CD4-positive, alpha-beta T cell treated with Interleukin-6 for 4 hours (primary cell): Measurements from ENCODE around the gene C19orf33.
"Not testable (repeated sequence)": the region's sequence is repeated elsewhere in the genome, so short reads cannot be mapped to it uniquely, and the experiment has no call there.

Experiments
- DNase-seq: peaks from one replicate; pipeline ENCODE4 v3.0.0-alpha.2; 2020; ENCODE audit warnings: mixed read lengths

The C19orf33 gene

DNA sequence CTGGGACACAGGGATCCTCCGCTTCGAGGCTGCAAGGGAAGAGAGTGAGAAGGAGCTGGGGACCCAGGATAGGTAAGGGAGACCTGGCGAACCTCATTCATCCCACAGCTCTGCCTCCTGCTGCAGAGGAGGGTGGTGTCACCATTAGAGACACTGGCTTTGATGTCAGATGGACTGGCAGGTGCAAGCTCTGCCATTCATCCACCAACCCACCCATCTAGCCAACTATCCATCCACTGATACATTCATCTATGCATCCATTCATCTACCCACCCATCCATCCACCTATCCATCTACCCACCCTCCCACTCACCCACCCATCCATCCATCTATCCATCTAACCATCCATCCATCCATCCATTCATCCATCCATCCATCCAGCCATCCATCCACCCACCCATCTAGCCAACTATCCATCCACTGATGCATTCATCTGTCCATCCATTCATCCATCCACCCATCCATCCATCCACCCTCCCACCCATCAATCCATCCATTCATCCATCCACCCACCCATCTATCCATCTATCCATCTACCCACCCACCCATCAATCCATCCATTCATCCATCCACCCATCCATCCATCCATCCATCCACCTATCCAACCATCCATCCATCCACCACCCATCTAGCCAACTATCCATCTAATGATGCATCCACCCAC lies 5.7 kb downstream of the C19orf33 start:
- no peak for DNase-seq

DNA sequence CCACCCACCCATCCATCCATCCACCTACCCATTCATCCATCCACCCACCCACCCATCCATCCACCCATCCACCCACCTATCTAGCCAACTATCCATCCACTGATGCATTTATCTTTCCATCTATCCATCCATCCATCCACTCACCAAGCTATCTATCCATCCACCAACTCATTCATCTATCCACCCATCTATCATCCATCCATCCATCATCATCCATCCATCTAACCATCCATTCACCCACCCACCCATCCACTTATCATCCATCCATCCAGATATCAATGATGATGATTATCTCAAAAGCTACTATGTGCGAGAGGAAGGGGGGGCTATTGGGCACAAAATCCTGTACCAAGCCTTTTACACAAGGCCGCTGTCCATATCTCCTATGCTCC lies 6.2 kb downstream of the C19orf33 start:
- no peak for DNase-seq

GRCh38 chr19:38310986-38311385 lies 6.9 kb downstream of the C19orf33 start:
- no peak for DNase-seq

GRCh38 chr19:38315657-38316476 lies 11.8 kb downstream of the C19orf33 start, which contains the start of gene YIF1B:
TSS of gene YIF1B (minus strand) at chr19:38315947. CDS start at chr19:38315917, 30 bp downstream.
- peak; percentile 99 for DNase-seq

DNA sequence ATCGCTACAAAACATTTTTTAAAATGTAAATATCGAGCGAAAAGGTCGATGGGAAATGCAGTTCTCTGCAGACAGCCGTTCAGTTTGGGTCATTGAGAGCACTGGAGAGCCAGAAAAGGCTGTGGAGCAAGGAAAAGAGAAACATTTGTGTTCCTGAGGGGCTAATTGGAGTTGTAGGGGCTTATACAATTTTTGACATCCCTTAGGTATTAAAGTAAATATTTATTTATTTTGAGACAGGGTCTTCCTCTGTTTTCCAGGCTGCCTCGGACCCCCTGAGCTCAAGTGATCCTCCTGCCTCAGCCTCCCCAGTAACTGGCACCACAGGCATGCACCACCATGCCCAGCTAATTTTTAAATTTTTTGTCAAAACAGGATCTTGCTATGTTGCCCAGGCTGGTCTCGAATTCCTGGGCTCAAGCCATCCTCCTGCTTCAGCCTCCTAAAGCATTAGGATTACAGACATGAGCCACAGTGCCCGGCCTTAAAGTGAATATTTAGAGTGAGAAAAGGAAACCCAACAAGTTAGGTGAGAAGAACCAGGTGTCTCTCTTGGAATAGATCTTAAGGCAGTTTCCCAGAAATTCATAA lies 12.5 kb downstream of the C19orf33 start:
- DNase-seq: no peak

DNA sequence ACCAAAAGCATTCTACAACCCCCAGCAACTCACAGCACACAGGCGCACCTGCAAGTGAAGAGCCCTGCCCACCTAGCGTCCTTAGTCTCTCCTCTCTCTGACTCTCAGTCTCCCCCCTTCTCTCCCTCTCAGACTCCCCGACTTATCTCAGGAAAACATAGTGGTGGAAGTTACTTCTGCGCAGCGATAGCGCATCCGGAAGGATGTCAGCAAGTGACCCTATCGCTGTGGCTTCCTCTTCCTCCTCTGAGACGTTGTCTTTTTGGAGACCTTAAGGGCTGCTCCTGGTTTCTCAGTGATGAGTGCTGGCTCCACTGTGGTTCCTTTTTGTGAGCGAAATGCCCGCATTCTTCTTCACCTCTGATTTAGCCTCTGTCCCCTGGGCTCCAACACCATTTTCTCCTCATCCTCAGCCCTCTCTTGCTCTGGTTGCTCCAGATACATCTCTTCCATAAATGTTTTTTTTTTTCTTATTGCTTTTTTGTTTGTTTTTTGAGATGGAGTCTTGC lies 13.1 kb downstream of the C19orf33 start:
- DNase-seq: peak; percentile 58

GRCh38 chr19:38318660-38319059 lies 14.6 kb downstream of the C19orf33 start:
- no peak for DNase-seq

DNA sequence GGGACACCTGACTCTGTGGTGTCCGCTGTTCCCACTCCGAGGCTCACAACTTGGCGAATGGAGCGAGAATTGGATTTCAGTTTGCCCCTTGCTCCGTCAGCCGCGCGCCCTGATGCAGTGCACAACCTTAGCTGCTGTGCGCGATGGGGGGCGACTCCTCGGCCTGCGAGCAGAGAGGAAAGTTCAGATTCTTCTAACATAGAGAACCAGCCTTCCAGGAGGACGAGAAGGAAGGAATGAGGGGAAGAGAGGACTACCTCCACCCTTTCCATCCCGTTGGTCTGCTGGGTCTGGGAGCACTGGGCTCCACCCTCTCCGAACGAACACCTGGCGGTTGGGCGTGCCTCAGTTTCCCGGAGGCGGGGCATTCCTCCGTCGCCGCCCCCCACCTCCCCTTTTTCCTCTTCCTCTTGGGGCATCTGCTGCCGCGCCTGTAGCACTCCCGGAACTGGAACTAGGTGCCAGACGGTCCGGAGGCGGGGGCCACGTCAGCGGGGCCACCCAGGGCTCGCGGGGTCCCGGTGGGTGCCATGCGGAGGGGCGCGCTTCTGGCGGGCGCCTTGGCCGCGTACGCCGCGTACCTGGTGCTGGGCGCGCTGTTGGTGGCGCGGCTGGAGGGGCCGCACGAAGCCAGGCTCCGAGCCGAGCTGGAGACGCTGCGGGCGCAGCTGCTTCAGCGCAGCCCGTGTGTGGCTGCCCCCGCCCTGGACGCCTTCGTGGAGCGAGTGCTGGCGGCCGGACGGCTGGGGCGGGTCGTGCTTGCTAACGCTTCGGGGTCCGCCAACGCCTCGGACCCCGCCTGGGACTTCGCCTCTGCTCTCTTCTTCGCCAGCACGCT lies 15.6 kb downstream of the C19orf33 start, which contains the start of gene KCNK6:
KCNK6 (plus strand) TSS at position 425 of the 838 bp plus-strand sequence; CDS start at position 531, 106 bp downstream.
- peak; percentile 67 for DNase-seq

GRCh38 chr19:38320969-38321339 lies 16.9 kb downstream of the C19orf33 start:
- no peak for DNase-seq

- no peak for DNase-seq
Measured at GRCh38 chr19:38321646-38322196, 17.7 kb downstream of the C19orf33 start.

GRCh38 chr19:38323291-38323690 lies 19.2 kb downstream of the C19orf33 start:
- DNase-seq: no peak

DNA sequence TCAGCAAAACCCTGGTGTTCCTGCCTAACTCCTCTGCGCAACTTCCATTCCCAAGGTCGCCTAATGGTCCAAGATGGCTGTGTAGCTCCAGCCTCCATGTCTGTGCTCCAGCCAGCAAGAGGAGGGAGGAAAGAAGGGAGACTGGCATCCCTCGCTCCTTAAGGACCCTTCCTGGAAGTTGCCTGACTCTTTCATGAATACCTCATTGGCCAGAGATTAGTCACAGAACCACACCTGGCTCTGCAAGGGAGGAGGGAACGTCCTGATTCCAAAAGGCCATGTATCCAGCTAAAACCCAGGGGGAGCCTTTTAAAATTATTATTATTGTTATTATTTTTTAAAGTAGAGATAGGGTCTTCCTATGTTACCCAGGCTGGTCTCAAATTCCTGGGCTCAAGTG lies 20.4 kb downstream of the C19orf33 start:
- DNase-seq: no peak

GRCh38 chr19:38326591-38326990 lies 22.5 kb downstream of the C19orf33 start:
- no peak for DNase-seq

- DNase-seq: no peak
Measured at GRCh38 chr19:38329651-38330050, 25.6 kb downstream of the C19orf33 start.

DNA sequence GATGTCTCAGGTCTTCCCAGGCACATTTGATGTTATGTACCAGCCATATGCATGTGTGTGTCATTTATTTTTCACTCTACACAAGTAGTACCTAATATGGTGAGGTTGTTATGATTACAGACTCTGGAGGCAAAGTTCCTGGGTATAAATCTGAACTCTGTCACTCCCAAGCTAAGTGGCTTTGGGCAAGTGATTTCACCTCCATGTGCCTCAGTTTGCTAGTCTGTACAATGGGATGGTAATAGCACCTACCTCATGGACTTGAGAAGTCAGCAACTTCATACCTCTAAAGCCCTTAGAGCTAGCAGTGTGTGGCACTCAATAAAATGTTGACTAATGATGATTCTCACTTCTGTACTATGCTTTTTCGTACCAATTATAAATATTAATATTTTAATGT lies 27.7 kb downstream of the C19orf33 start:
- DNase-seq: no peak

DNA sequence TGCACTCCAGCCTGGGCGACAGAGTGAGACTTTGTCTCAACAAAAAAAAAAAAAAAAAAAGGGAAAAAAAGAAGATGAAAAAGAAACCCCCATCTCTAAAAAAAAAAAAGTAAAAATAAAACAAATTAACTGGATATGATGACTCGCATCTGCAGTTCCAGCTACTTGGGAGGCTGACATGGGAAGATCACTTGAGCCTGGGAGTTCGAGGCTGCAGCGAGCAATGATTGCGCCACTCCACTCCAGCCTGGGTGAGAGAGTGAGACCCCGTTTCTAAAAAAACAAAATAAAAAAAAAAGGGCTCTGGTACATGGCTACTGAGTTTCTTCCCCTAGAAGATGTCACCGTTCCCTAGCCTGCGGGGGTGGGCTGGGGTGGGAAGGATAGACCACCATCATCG lies 29.2 kb downstream of the C19orf33 start:
- no peak for DNase-seq

DNA sequence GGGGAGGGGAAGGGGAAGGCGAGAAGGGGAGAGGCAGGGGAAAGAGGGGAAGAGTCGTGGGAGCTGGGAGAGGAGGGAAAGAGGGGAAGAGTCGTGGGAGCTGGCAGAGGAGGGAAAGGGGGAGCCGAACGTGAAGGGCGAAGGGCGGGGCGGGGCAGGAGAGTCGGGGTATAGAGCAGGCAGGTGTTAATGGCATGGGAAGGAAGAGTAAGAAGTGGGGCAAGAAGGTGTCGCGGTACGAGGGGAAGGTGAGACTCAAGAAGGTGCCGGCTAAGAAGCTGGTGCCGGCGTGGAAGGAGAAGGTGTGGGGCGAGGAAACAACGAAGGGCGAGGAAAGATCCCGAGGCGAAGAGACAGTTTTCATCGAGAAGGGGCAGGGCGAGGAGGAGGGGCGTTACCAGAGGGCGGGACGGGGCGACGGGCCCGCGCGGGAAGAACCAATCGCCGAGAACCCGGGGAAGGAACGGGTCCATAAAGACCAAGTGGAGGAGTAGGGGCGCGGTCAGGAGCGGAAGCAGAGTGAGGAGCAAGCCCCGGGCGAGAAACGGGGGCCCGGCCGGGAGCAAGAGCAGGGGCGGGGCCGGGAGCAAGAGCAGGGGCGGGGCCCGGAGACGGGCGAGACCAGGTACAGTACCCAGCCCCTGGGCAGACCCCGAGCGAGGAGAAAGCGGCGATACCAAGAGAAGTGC lies 32.0 kb downstream of the C19orf33 start:
- peak; percentile 96 for DNase-seq

- peak; percentile 98 for DNase-seq
Measured at GRCh38 chr19:38336638-38337359, 32.7 kb downstream of the C19orf33 start.

DNA sequence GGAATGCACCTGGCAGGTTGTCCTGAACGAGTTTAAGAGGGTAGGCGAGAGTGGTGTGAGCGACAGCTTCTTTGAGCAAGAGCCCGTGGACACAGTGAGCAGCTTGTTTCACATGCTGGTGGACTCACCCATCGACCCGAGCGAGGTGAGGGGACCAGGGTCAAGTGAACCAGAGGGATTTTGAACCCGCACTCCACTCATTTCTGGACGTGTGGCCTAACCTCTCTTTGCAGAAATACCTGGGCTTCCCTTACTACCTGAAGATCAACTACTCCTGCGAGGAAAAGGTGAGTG lies 33.3 kb downstream of the C19orf33 start:
- no peak for DNase-seq

GRCh38 chr19:38339011-38339410 lies 35.0 kb downstream of the C19orf33 start:
- DNase-seq: not testable (repeated sequence)

DNA sequence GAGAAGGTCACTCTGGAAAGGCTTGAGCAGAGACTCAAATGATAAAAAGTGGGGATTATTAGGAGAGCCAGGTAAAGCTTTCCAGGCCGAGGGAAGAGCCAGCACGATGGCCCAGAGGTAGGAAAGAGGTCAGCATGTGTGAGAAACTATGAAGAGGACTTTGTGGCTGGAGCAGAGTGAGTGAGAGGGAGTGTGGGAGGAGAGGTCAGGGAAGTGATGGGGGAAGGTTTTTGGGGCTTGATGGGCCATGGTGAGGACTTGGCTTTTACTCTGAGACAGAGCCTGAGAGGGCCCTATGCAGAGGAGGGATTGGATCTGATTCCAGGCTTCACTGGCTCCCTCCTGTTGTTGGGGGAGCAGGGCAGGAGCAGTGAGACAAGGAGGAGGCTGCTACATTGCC lies 36.9 kb downstream of the C19orf33 start:
- DNase-seq: no peak
